ENCODE data around the gene ROBO1.

The ROBO1 gene

DNA sequence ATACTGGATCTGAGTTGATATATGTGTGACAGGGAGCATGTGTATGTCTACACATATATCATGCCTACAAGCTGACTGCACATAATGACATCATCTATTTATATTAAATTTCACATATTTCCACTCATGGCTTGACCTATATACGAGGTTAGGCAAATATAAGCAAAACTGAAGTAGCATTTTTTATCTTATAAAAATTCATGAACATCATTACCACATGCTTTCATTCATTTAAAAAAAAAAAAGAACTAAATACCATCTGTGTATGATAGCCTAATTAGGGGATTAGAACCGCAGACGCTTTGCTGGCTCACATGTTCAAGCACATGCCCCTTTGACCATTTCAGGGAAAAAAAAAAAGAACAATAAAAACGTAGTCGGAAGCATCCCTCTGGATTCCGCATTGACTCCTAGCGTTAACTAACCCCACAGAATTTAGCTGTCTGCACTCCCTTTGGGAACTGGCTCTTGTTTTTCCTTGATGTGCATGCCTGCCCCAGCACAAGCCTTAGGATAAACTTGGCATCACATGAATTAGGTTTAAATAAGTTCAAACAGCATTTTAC is 888.4 kb downstream of the ROBO1 start:
- no peaks in the 10 kb centered on the region for H3K79me2 ChIP-seq (ENCODE audit: insufficient read depth, low read length)
- no peak overlapping the region for H3K4me2 ChIP-seq (ENCODE audit: insufficient read depth, low read length)
- H3K9ac ChIP-seq (ENCODE audit: low read depth, low read length), result no peak overlapping the region
- no peaks in the 10 kb centered on the region for H3K9me3 ChIP-seq (ENCODE audit: insufficient read depth, low read length, severe bottlenecking)
- H3K36me3 ChIP-seq (ENCODE audit: insufficient read depth, low read length), result no peaks in the 10 kb centered on the region
- ATAC-seq (ENCODE audit: insufficient read depth, low read depth), result no peak
- TF ChIP-seq EZH2 (IDR thresholded peaks at IDR 0.05; ENCODE audit: borderline replicate concordance, low read depth, low read length, severe bottlenecking), result no peak
- TF ChIP-seq, protein P1, sequence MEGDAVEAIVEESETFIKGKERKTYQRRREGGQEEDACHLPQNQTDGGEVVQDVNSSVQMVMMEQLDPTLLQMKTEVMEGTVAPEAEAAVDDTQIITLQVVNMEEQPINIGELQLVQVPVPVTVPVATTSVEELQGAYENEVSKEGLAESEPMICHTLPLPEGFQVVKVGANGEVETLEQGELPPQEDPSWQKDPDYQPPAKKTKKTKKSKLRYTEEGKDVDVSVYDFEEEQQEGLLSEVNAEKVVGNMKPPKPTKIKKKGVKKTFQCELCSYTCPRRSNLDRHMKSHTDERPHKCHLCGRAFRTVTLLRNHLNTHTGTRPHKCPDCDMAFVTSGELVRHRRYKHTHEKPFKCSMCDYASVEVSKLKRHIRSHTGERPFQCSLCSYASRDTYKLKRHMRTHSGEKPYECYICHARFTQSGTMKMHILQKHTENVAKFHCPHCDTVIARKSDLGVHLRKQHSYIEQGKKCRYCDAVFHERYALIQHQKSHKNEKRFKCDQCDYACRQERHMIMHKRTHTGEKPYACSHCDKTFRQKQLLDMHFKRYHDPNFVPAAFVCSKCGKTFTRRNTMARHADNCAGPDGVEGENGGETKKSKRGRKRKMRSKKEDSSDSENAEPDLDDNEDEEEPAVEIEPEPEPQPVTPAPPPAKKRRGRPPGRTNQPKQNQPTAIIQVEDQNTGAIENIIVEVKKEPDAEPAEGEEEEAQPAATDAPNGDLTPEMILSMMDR (IDR thresholded peaks at IDR 0.05; ENCODE audit: borderline replicate concordance, extremely low read depth, low read length, poor library complexity, severe bottlenecking), result no peak
- H3K4me3 ChIP-seq (ENCODE audit: low read depth in 1 of 2, low read length in 2 of 2), result no peak overlapping the region
- H3K27me3 ChIP-seq (ENCODE audit: insufficient read depth, low read length, poor library complexity), result no peaks in the 10 kb centered on the region
- no peak overlapping the region for H2AFZ ChIP-seq (ENCODE audit: low read depth, low read length)
- H3K27ac ChIP-seq (ENCODE audit: low read length), result no peak overlapping the region
- DNase-seq, result no peak
- no peaks in the 10 kb centered on the region for H4K20me1 ChIP-seq (ENCODE audit: insufficient read depth, low read length)
- H3K4me1 ChIP-seq (ENCODE audit: insufficient read depth, low read length), result no peaks in the 10 kb centered on the region

DNA sequence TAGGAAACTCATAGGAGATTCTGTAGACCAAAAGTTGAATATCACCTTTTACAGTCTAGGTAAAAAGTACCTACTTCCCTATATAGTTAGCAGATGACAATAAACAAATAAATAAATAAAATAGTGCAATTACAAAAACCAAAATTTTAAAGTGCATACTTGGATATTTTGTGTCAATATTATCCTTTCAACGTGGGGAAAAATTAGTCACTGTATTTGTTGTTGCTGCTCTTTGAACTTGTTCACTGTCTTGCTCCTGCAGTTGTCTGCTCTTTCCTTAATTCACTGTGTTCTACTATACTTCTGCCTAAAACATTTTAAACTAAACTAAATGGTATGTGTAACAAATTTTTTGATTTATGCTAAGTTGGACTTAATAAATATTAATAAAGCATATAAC is 889.0 kb downstream of the ROBO1 start:
- H4K20me1 ChIP-seq (ENCODE audit: insufficient read depth, low read length), result no peaks in the 10 kb centered on the region
- no peaks in the 10 kb centered on the region for H3K9me3 ChIP-seq (ENCODE audit: insufficient read depth, low read length, severe bottlenecking)
- DNase-seq, result no peak
- no peak overlapping the region for H3K4me2 ChIP-seq (ENCODE audit: insufficient read depth, low read length)
- H3K9ac ChIP-seq (ENCODE audit: low read depth, low read length), result no peak overlapping the region
- H3K4me1 ChIP-seq (ENCODE audit: insufficient read depth, low read length), result no peaks in the 10 kb centered on the region
- no peak overlapping the region for H3K27ac ChIP-seq (ENCODE audit: low read length)
- ATAC-seq (ENCODE audit: insufficient read depth, low read depth), result no peak
- no peaks in the 10 kb centered on the region for H3K27me3 ChIP-seq (ENCODE audit: insufficient read depth, low read length, poor library complexity)
- H3K36me3 ChIP-seq (ENCODE audit: insufficient read depth, low read length), result no peaks in the 10 kb centered on the region
- H2AFZ ChIP-seq (ENCODE audit: low read depth, low read length), result no peak overlapping the region
- H3K79me2 ChIP-seq (ENCODE audit: insufficient read depth, low read length), result no peaks in the 10 kb centered on the region
- H3K4me3 ChIP-seq (ENCODE audit: low read depth in 1 of 2, low read length in 2 of 2), result no peak overlapping the region
- TF ChIP-seq, protein P1 (IDR thresholded peaks at IDR 0.05; ENCODE audit: borderline replicate concordance, extremely low read depth, low read length, poor library complexity, severe bottlenecking), result no peak
- TF ChIP-seq EZH2 (IDR thresholded peaks at IDR 0.05; ENCODE audit: borderline replicate concordance, low read depth, low read length, severe bottlenecking), result no peak

DNA sequence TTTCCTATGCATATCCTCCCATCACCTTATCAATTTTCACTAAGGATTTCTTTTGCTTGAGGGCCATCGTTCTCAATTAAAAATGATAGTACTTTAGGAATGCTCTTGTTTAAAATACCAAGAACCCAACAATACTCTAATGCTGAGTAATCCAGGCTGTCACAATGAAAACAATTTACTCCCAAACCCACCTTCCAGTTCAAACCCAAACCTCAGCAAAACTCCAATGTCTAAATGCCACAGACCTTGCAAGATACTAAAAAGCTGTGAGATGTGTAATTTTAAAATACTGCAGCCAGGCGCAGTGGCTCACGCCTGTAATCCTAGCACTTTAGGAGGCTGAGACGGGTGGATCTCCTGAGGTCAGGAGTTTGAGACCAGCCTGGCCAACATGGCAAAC is 889.8 kb downstream of the ROBO1 start:
- H4K20me1 ChIP-seq (ENCODE audit: insufficient read depth, low read length), result no peaks in the 10 kb centered on the region
- H3K9me3 ChIP-seq (ENCODE audit: insufficient read depth, low read length, severe bottlenecking), result no peaks in the 10 kb centered on the region
- H3K27ac ChIP-seq (ENCODE audit: low read length), result no peak overlapping the region
- no peak overlapping the region for H3K4me2 ChIP-seq (ENCODE audit: insufficient read depth, low read length)
- no peak for DNase-seq
- no peaks in the 10 kb centered on the region for H3K79me2 ChIP-seq (ENCODE audit: insufficient read depth, low read length)
- H3K4me3 ChIP-seq (ENCODE audit: low read depth in 1 of 2, low read length in 2 of 2), result no peak overlapping the region
- TF ChIP-seq EZH2 (IDR thresholded peaks at IDR 0.05; ENCODE audit: borderline replicate concordance, low read depth, low read length, severe bottlenecking), result no peak
- TF ChIP-seq, protein P1 (IDR thresholded peaks at IDR 0.05; ENCODE audit: borderline replicate concordance, extremely low read depth, low read length, poor library complexity, severe bottlenecking), result no peak
- no peak for ATAC-seq (ENCODE audit: insufficient read depth, low read depth)
- no peak overlapping the region for H2AFZ ChIP-seq (ENCODE audit: low read depth, low read length)
- H3K9ac ChIP-seq (ENCODE audit: low read depth, low read length), result no peak overlapping the region
- H3K27me3 ChIP-seq (ENCODE audit: insufficient read depth, low read length, poor library complexity), result no peaks in the 10 kb centered on the region
- no peaks in the 10 kb centered on the region for H3K36me3 ChIP-seq (ENCODE audit: insufficient read depth, low read length)
- no peaks in the 10 kb centered on the region for H3K4me1 ChIP-seq (ENCODE audit: insufficient read depth, low read length)

DNA sequence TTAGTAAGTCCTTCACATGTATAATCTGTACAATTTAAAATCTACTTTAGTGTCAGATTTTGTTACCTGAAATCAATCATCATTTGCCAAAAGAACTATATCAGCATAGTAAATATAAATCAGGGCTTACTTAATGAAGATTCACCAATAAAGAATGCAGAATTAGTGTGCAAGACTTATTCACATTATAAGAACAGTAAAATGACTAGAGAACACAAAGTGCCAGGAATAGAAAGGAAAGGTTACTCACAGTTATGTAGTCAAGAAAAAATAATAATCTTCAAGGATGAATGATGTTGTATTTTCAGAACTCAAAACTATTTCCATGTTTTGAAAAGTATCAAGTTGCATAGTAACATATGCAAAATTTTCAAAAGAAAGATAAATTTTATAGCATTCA is 891.9 kb downstream of the ROBO1 start:
- no peak overlapping the region for H3K4me3 ChIP-seq (ENCODE audit: low read depth in 1 of 2, low read length in 2 of 2)
- no peaks in the 10 kb centered on the region for H3K79me2 ChIP-seq (ENCODE audit: insufficient read depth, low read length)
- H3K27ac ChIP-seq (ENCODE audit: low read length), result no peak overlapping the region
- H3K9me3 ChIP-seq (ENCODE audit: insufficient read depth, low read length, severe bottlenecking), result no peaks in the 10 kb centered on the region
- no peaks in the 10 kb centered on the region for H3K4me1 ChIP-seq (ENCODE audit: insufficient read depth, low read length)
- H4K20me1 ChIP-seq (ENCODE audit: insufficient read depth, low read length), result no peaks in the 10 kb centered on the region
- ATAC-seq (ENCODE audit: insufficient read depth, low read depth), result no peak
- no peaks in the 10 kb centered on the region for H3K27me3 ChIP-seq (ENCODE audit: insufficient read depth, low read length, poor library complexity)
- no peak overlapping the region for H2AFZ ChIP-seq (ENCODE audit: low read depth, low read length)
- no peak overlapping the region for H3K9ac ChIP-seq (ENCODE audit: low read depth, low read length)
- H3K4me2 ChIP-seq (ENCODE audit: insufficient read depth, low read length), result no peak overlapping the region
- no peaks in the 10 kb centered on the region for H3K36me3 ChIP-seq (ENCODE audit: insufficient read depth, low read length)
- DNase-seq, result no peak
- TF ChIP-seq EZH2 (IDR thresholded peaks at IDR 0.05; ENCODE audit: borderline replicate concordance, low read depth, low read length, severe bottlenecking), result no peak
- TF ChIP-seq, protein P1 (IDR thresholded peaks at IDR 0.05; ENCODE audit: borderline replicate concordance, extremely low read depth, low read length, poor library complexity, severe bottlenecking), result no peak
